Left lung (tissue), 10 donors: ENCODE results near the gene CACNG7. TPM values are rescaled to one million over a fixed set of nuclear protein-coding genes. Genes with fewer than 3 reads are reported as not detected.
"Not testable (repeated sequence)": the region's sequence is repeated elsewhere in the genome, so short reads cannot be mapped to it uniquely, and the experiment has no call there.

Source experiments
- ATAC-seq: fragments of 200-7000 bp; cut with Tn5 transposase; one replicate; pipeline ENCODE4 v1.9.1; 2020; ENCODE audit warnings: moderate library complexity
- DNase-seq, 4 donors: peaks; one replicate each; pipeline ENCODE4 v3.0.0-alpha.2; 2013 to 2020
- H3K27ac ChIP-seq, 2 donors: fragments of 200-600 bp; sonication (generic) in 1 of 2; one replicate each; pipeline versions ENCODE4 v1.5.0 to v1.8.0; 2020 to 2021
- H3K27me3 ChIP-seq, 2 donors: fragments of 200-600 bp; sonication (generic) in 1 of 2; one replicate each; pipeline versions ENCODE4 v1.5.0 to v1.8.0; 2020 to 2021
- H3K36me3 ChIP-seq, 2 donors: fragments of 200-600 bp; sonication (generic) in 1 of 2; one replicate each; pipeline versions ENCODE4 v1.5.0 to v1.8.0; 2020 to 2021
- H3K4me1 ChIP-seq, 2 donors: fragments of 200-600 bp; one replicate each; pipeline ENCODE4 v1.8.0; 2021
- H3K4me3 ChIP-seq, 2 donors: fragments of 200-600 bp; sonication (generic) in 1 of 2; one replicate each; pipeline versions ENCODE4 v1.5.0 to v1.8.0; 2020 to 2021; ENCODE audit warnings: mild to moderate bottlenecking in 1 of 2
- H3K9me3 ChIP-seq, 2 donors: fragments of 200-600 bp; sonication (generic) in 1 of 2; one replicate each; pipeline versions ENCODE4 v1.5.0 to v1.8.0; 2020 to 2021
- CTCF ChIP-seq, 2 donors: fragments of 200-600 bp; sonication (generic) in 1 of 2; IDR thresholded peaks; one replicate each; pipeline versions ENCODE4 v1.5.0 to v1.8.0; 2021; ENCODE audit warnings: antibody characterized with exemption in 2 of 2
- intact Hi-C, 2 donors: fragments of 100-400 bp; cut with DNase I; formaldehyde crosslinking; loops; one replicate each; pipeline versions ENCODE4 v1.11.2 to v1.14.2; 2022
- polyA plus RNA-seq, 6 donors: library from polyadenylated mRNA; unstranded; fragments of 120-200 nt; gene quantifications; one replicate each; pipeline ENCODE4 v1.2.1, GENCODE V29; 2013; ENCODE audit not compliant: insufficient read length in 6 of 6
- total RNA-seq, 2 donors: library from RNA; stranded (reverse); fragmentation: NEBNext Ultra II Directional; extraction: Animal tissue kit (Norgen Biotek cat#: 25700); gene quantifications; one replicate each; pipeline ENCODE4 v1.2.1, GENCODE V29; 2021
- donor health status: DM: no; HTN: yes; CAD: no.
- donor health status: DM: no; HTN: no; CAD: no.

CACNG7 gene
- total and polyA plus RNA-seq, 8 donors = 0.06 TPM; not detected in 7

DNA sequence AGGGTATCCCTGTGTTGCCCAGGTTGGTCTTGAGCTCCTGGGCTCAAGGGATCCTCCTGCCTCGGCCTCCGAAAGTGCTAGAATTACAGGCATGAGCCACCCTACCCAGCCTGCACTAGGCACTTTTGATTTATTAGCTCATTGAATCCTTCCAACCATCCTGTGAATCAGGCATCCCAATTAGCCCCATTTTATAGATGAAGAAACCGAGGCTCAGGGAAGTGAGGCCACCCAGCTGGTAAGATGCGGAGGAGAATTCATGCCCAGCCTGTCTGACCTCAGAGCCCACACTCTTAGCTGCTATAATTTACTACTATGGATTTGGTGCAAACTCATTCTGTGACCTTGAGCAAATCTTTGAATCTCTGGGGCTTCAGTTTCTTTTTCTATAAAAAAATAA is 35.9 kb downstream of the CACNG7 start:
- no peak for TF ChIP-seq CTCF (IDR thresholded peaks at IDR 0.05)
- no peak overlapping the region for H3K4me3 ChIP-seq
- DNase-seq (no peak), ATAC-seq (no peak)
- intact Hi-C loops = no loop called here
- no peak overlapping the region for H3K27ac ChIP-seq
- no peaks in the 10 kb centered on the region for H3K9me3 ChIP-seq
- H3K27me3 ChIP-seq = peaks cover 29 to 94% of the 10 kb centered on the region in 2 donors
- no peaks in the 10 kb centered on the region for H3K36me3 ChIP-seq
- H3K4me1 ChIP-seq = no peaks in the 10 kb centered on the region

- intact Hi-C loops = no loop called here
- H3K9me3 ChIP-seq = no peaks in the 10 kb centered on the region
- TF ChIP-seq CTCF (IDR thresholded peaks at IDR 0.05) = no peak
- H3K36me3 ChIP-seq = no peaks in the 10 kb centered on the region
- no peak overlapping the region for H3K4me3 ChIP-seq
- H3K4me1 ChIP-seq = no peaks in the 10 kb centered on the region
- peak in 1 of 4 donors; percentile 15 for DNase-seq
- peaks cover 29 to 92% of the 10 kb centered on the region in 2 donors for H3K27me3 ChIP-seq
- H3K27ac ChIP-seq = no peak overlapping the region
- no peak for ATAC-seq
These were observed 36.4 kb downstream of the CACNG7 start for GRCh38 chr19:53945441-53945840.

DNA sequence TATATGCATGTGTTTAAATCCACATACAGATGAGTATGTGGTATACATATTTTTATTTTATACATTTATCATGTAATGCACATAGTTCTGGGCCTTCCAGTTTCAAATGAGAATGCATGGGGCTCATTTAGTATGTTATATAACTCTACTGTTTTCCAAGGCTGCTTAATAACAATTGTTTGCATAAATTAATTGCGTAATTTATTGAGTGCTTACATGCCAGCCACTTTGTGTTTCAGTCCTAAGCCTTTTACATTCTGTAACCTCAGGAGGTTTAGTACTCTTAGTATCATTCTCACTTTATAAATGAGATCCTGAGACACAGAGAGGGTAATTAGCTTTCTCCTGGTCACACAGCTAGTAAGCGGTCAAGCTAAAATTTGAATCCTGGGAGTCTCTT is 36.9 kb downstream of the CACNG7 start:
- ATAC-seq (no peak), DNase-seq (no peak)
- intact Hi-C loops = no loop called here
- Histone ChIP-seq H3K4me3 (no peak overlapping the region), H3K27ac (no peak overlapping the region), H3K27me3 (peaks cover 29 to 92% of the 10 kb centered on the region in 2 donors), H3K4me1 (no peaks in the 10 kb centered on the region), H3K36me3 (no peaks in the 10 kb centered on the region), H3K9me3 (no peaks in the 10 kb centered on the region)
- TF ChIP-seq CTCF (IDR thresholded peaks at IDR 0.05) = no peak

- Histone ChIP-seq H3K27ac (no peak overlapping the region), H3K4me1 (no peaks in the 10 kb centered on the region), H3K9me3 (no peaks in the 10 kb centered on the region), H3K4me3 (no peak overlapping the region), H3K27me3 (peaks cover 15 to 91% of the 10 kb centered on the region in 2 donors), H3K36me3 (no peaks in the 10 kb centered on the region)
- DNase-seq = peak in 1 of 4 donors; percentile 9
- no peak for TF ChIP-seq CTCF (IDR thresholded peaks at IDR 0.05)
- intact Hi-C loops = no loop called here
- no peak for ATAC-seq
These were observed 38.5 kb downstream of the CACNG7 start for GRCh38 chr19:53947624-53948023.

DNA sequence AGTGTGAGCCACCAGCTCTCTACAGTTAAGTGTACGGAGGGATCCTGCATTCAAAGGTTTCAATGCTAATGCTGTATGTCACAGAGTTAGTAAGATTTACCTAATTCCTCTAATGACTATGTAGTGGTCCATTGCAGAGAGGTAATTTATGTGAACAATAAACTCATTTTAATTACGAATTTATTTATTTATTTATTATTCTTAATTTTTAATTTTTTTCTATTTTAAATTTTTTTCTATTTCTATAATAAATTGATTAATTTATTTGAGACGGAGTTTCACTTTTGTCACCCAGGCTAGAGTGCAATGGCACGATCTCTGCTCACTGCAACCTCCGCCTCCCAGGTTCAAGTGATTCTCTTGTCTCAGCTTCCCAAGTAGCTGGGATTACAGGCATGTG is 39.5 kb downstream of the CACNG7 start:
- not testable (repeated sequence) for DNase-seq

GRCh38 chr19:53951436-53951835 is 42.4 kb downstream of the CACNG7 start:
- TF ChIP-seq CTCF (IDR thresholded peaks at IDR 0.05) = no peak
- no peaks in the 10 kb centered on the region for H3K4me1 ChIP-seq
- H3K27ac ChIP-seq = no peak overlapping the region
- no peak overlapping the region for H3K4me3 ChIP-seq
- peaks cover 0 to 95% of the 10 kb centered on the region in 2 donors for H3K27me3 ChIP-seq
- no peaks in the 10 kb centered on the region for H3K36me3 ChIP-seq
- no peak for ATAC-seq
- no peak for DNase-seq
- peaks cover 0 to 3% of the 10 kb centered on the region in 2 donors for H3K9me3 ChIP-seq
- intact Hi-C loops = no loop called here

More for the DNA sequence above, 39.5 kb downstream of the CACNG7 start:
- H3K27ac ChIP-seq, H3K4me3 ChIP-seq, ATAC-seq, H3K9me3 ChIP-seq, H3K4me1 ChIP-seq, intact Hi-C loops, H3K36me3 ChIP-seq: not testable (repeated sequence)
- peaks cover 9 to 91% of the 10 kb centered on the region in 2 donors for H3K27me3 ChIP-seq
